GM12801 (cell line): ENCODE measurements around the gene BRICD5.

Experiments used
- CTCF ChIP-seq: IDR thresholded peaks from one replicate; pipeline ENCODE4 v1.5.1; 2011; ENCODE audit warnings: control low read depth; ENCODE audit not compliant: insufficient read length; ENCODE audit errors: extremely low read depth

BRICD5 gene

GRCh38 chr16:2190659-2191445 is 19.8 kb downstream of the BRICD5 start:
- no peak for TF ChIP-seq CTCF

- TF ChIP-seq CTCF, result no peak
Measured at GRCh38 chr16:2190002-2190658, 20.5 kb downstream of the BRICD5 start.

- no peak for TF ChIP-seq CTCF
Measured at GRCh38 chr16:2189252-2189893, 21.3 kb downstream of the BRICD5 start.

GRCh38 chr16:2188395-2188794 is 22.3 kb downstream of the BRICD5 start:
- no peak for TF ChIP-seq CTCF

DNA sequence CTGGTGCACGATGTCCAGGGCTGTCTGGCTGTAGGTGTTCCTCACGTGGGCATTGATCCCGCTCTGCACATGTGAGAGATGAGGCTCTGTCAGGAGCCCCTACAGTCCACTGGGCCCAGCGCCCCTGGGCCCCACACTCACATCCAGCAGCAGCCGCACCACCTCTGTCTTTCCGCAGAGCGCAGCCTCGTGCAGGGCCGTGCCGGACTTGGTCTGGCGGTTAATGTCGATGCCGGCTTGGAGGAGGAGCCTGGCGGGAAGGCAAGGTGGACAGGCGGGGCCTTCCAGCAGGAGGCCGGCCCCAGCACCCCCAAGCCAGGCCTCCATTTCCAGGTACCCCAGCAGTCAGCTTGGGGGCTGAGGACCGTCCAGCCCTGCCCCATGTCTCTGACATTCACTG is 23.5 kb downstream of the BRICD5 start:
- no peak for TF ChIP-seq CTCF

GRCh38 chr16:2186505-2186904 is 24.2 kb downstream of the BRICD5 start:
- no peak for TF ChIP-seq CTCF

- TF ChIP-seq CTCF, result no peak
Measured at GRCh38 chr16:2186064-2186463, 24.6 kb downstream of the BRICD5 start.
